ENCODE data around the gene GTPBP6.

The GTPBP6 gene

GRCh38 chrX:323721-324628, 5.4 kb upstream of the GTPBP6 start:
- peak; percentile 40 for TF ChIP-seq CTCF (IDR thresholded peaks at IDR 0.05; ENCODE audit: low read depth, low read length, poor library complexity, severe bottlenecking)
- no peak for TF ChIP-seq EZH2phosphoT487 (IDR thresholded peaks at IDR 0.05; ENCODE audit: borderline replicate concordance, low read length)
- Histone ChIP-seq H3K36me3 (ENCODE audit: control insufficient read depth, low read length) (no peaks in the 10 kb centered on the region), H3K27me3 (ENCODE audit: control insufficient read depth, low read length) (no peaks in the 10 kb centered on the region; the same call in 1 of the 2 replicates), H3K9me3 (ENCODE audit: control insufficient read depth, insufficient read depth, low read length) (no peaks in the 10 kb centered on the region), H3K4me1 (ENCODE audit: control insufficient read depth, low read length) (peaks cover 22% of the 10 kb centered on the region), H4K20me1 (ENCODE audit: control insufficient read depth, insufficient read depth, low read depth, low read length) (no peaks in the 10 kb centered on the region), H3K9me2 (replicated peaks; ENCODE audit: control insufficient read depth, low read length) (no peaks in the 10 kb centered on the region), H3K27ac (ENCODE audit: low read depth, low read length) (no peak overlapping the region), H3K79me2 (ENCODE audit: control insufficient read depth, low read length) (peaks cover 15% of the 10 kb centered on the region), H3K4me3 (ENCODE audit: low read length) (no peak overlapping the region), H3K4me2 (ENCODE audit: low read length) (peak overlapping the region; percentile 43), H3F3A (ENCODE audit: control insufficient read depth, insufficient read depth) (peaks cover 7% of the 10 kb centered on the region; the same call in 1 of the 2 replicates)

- no peak overlapping the region for H3K27ac ChIP-seq (ENCODE audit: low read depth, low read length)
- H3K9me3 ChIP-seq (ENCODE audit: control insufficient read depth, insufficient read depth, low read length) = no peaks in the 10 kb centered on the region
- peaks cover 32% of the 10 kb centered on the region for H3K79me2 ChIP-seq (ENCODE audit: control insufficient read depth, low read length)
These were observed 1.7 kb upstream of the GTPBP6 start for GRCh38 chrX:320126-320783.

GRCh38 chrX:319579-320125, 1.1 kb upstream of the GTPBP6 start:
- H3K9me2 ChIP-seq (replicated peaks; ENCODE audit: control insufficient read depth, low read length) = no peaks in the 10 kb centered on the region
- H3F3A ChIP-seq (ENCODE audit: control insufficient read depth, insufficient read depth) = peaks cover 10% of the 10 kb centered on the region; the same call in 1 of the 2 replicates
- no peaks in the 10 kb centered on the region; the same call in 1 of the 2 replicates for H3K27me3 ChIP-seq (ENCODE audit: control insufficient read depth, low read length)
- H4K20me1 ChIP-seq (ENCODE audit: control insufficient read depth, insufficient read depth, low read depth, low read length) = 0 out of 2 replicates have a peak, but pooled peaks cover 6% of the 10 kb centered on the region
- H3K4me3 ChIP-seq (ENCODE audit: low read length) = peak overlapping the region; percentile 96
- H3K9me3 ChIP-seq (ENCODE audit: control insufficient read depth, insufficient read depth, low read length) = no peaks in the 10 kb centered on the region
- TF ChIP-seq EZH2phosphoT487 (IDR thresholded peaks at IDR 0.05; ENCODE audit: borderline replicate concordance, low read length) (no peak), CTCF (IDR thresholded peaks at IDR 0.05; ENCODE audit: low read depth, low read length, poor library complexity, severe bottlenecking) (no peak)
- H3K79me2 ChIP-seq (ENCODE audit: control insufficient read depth, low read length) = peaks cover 32% of the 10 kb centered on the region
- peaks cover 30% of the 10 kb centered on the region for H3K4me1 ChIP-seq (ENCODE audit: control insufficient read depth, low read length)
- H3K27ac ChIP-seq (ENCODE audit: low read depth, low read length) = peak overlapping the region; percentile 63
- peaks cover 24% of the 10 kb centered on the region for H3K36me3 ChIP-seq (ENCODE audit: control insufficient read depth, low read length)
- peak overlapping the region; percentile 95 for H3K4me2 ChIP-seq (ENCODE audit: low read length)

More at GRCh38 chrX:320126-320783, 1.7 kb upstream of the GTPBP6 start:
- Histone ChIP-seq H3K4me3 (ENCODE audit: low read length) (peak overlapping the region; percentile 96), H3K4me2 (ENCODE audit: low read length) (peak overlapping the region; percentile 95), H3K27me3 (ENCODE audit: control insufficient read depth, low read length) (no peaks in the 10 kb centered on the region; the same call in 1 of the 2 replicates), H4K20me1 (ENCODE audit: control insufficient read depth, insufficient read depth, low read depth, low read length) (0 out of 2 replicates have a peak, but pooled peaks cover 6% of the 10 kb centered on the region), H3K36me3 (ENCODE audit: control insufficient read depth, low read length) (peaks cover 18% of the 10 kb centered on the region), H3K9me2 (replicated peaks; ENCODE audit: control insufficient read depth, low read length) (no peaks in the 10 kb centered on the region), H3F3A (ENCODE audit: control insufficient read depth, insufficient read depth) (peaks cover 10% of the 10 kb centered on the region; the same call in 1 of the 2 replicates), H3K4me1 (ENCODE audit: control insufficient read depth, low read length) (peaks cover 30% of the 10 kb centered on the region)
- TF ChIP-seq EZH2phosphoT487 (IDR thresholded peaks at IDR 0.05; ENCODE audit: borderline replicate concordance, low read length) (no peak), CTCF (IDR thresholded peaks at IDR 0.05; ENCODE audit: low read depth, low read length, poor library complexity, severe bottlenecking) (no peak)

All from DOHH2 (cell line).